Thymus (tissue), 11 donors: ENCODE measurements around the gene CHRNA9. TPM values are rescaled to one million over a fixed set of nuclear protein-coding genes. Genes with fewer than 3 reads are reported as not detected.

Experiments
- DNase-seq, 9 donors: peaks; one replicate each; pipeline ENCODE4 v3.0.0-alpha.2; 2013; ENCODE audit warnings: low spot score in 9 of 9, low read depth in 6 of 9, missing footprints in 1 of 9
- H3K27ac ChIP-seq, 2 donors: one replicate each; pipeline ENCODE4 v1.5.1; 2013; ENCODE audit warnings: control low read depth in 1 of 2, low read depth in 1 of 2, low read length in 1 of 2, mild to moderate bottlenecking in 1 of 2, moderate library complexity in 1 of 2
- H3K27me3 ChIP-seq, 2 donors: one replicate each; pipeline ENCODE4 v1.5.1; 2013; ENCODE audit warnings: low read length in 1 of 2; ENCODE audit not compliant: control insufficient read depth in 2 of 2, insufficient read depth in 1 of 2
- H3K36me3 ChIP-seq, 2 donors: one replicate each; pipeline ENCODE4 v1.5.1; 2013; ENCODE audit warnings: low read length in 1 of 2, mild to moderate bottlenecking in 1 of 2, moderate library complexity in 1 of 2; ENCODE audit not compliant: control insufficient read depth in 2 of 2, insufficient read depth in 2 of 2
- H3K4me1 ChIP-seq, 2 donors: one replicate each; pipeline ENCODE4 v1.5.1; 2013; ENCODE audit warnings: low read length in 2 of 2; ENCODE audit not compliant: control insufficient read depth in 2 of 2, insufficient read depth in 2 of 2
- H3K4me3 ChIP-seq, 2 donors: one replicate each; pipeline ENCODE4 v1.5.1; 2013; ENCODE audit warnings: low read length in 2 of 2, control low read depth in 1 of 2, mild to moderate bottlenecking in 1 of 2
- H3K9me3 ChIP-seq, 2 donors: one replicate each; pipeline ENCODE4 v1.5.1; 2013; ENCODE audit warnings: low read length in 1 of 2, mild to moderate bottlenecking in 1 of 2; ENCODE audit not compliant: control insufficient read depth in 2 of 2, insufficient read depth in 1 of 2
- WGBS: extraction: QIAGEN DNeasy Blood & Tissue Kit; methylation state at CpG from one replicate; pipeline ENCODE4 v1.1.7; 2013; 5-methylcytosine and 5-hydroxymethylcytosine counted together
- polyA plus RNA-seq: library from polyadenylated mRNA; stranded (reverse); fragments of 200-250 nt; gene quantifications from one replicate; pipeline ENCODE4 v1.2.3, GENCODE V29; 2013
- total RNA-seq: library from RNA; stranded (reverse); fragments of 120-200 nt; gene quantifications from one replicate; pipeline ENCODE4 v1.2.4, GENCODE V29; 2013
- donor health status: healthy.

The CHRNA9 gene
- total and polyA plus RNA-seq, 2 donors: 0.68 to 0.99 TPM

GRCh38 chr4:40295572-40295971, 39.6 kb upstream of the CHRNA9 start:
- no peak overlapping the region for H3K27ac ChIP-seq
- peaks cover 2 to 18% of the 10 kb centered on the region in 2 donors for H3K9me3 ChIP-seq
- H3K4me3 ChIP-seq: no peak overlapping the region
- H3K4me1 ChIP-seq: peaks cover 30 to 44% of the 10 kb centered on the region in 2 donors
- no peak for DNase-seq
- no peaks in the 10 kb centered on the region for H3K27me3 ChIP-seq
- 98% methylated on average over 4 of the region's 4 CpGs for WGBS
- H3K36me3 ChIP-seq: no peaks in the 10 kb centered on the region

- H3K27me3 ChIP-seq: no peaks in the 10 kb centered on the region
- H3K36me3 ChIP-seq: no peaks in the 10 kb centered on the region
- H3K4me3 ChIP-seq: no peak overlapping the region
- DNase-seq: no peak
- H3K9me3 ChIP-seq: peaks cover 2 to 18% of the 10 kb centered on the region in 2 donors
- peak overlapping the region; percentile 46 to 97 for H3K27ac ChIP-seq
- WGBS: 96% methylated on average over 6 of the region's 6 CpGs
- peaks cover 44 to 62% of the 10 kb centered on the region in 2 donors for H3K4me1 ChIP-seq
Measured at GRCh38 chr4:40299126-40299525, 36.0 kb upstream of the CHRNA9 start.

GRCh38 chr4:40299811-40300292, 35.3 kb upstream of the CHRNA9 start:
- Histone ChIP-seq H3K4me1 (peaks cover 50 to 70% of the 10 kb centered on the region in 2 donors), H3K4me3 (no peak overlapping the region), H3K36me3 (peaks cover 0 to 2% of the 10 kb centered on the region in 2 donors), H3K27ac (peak overlapping the region; percentile 88 to 97), H3K9me3 (peaks cover 1 to 20% of the 10 kb centered on the region in 2 donors), H3K27me3 (no peaks in the 10 kb centered on the region)
- 52% methylated on average over 3 of the region's 3 CpGs for WGBS
- DNase-seq: peak in 2 of 9 donors; percentile 54 to 75

GRCh38 chr4:40300371-40301162, 34.6 kb upstream of the CHRNA9 start:
- peaks cover 0 to 2% of the 10 kb centered on the region in 2 donors for H3K36me3 ChIP-seq
- 72% methylated on average over 9 of the region's 9 CpGs for WGBS
- H3K9me3 ChIP-seq: peaks cover 0 to 16% of the 10 kb centered on the region in 2 donors
- peak overlapping the region; percentile 97 for H3K27ac ChIP-seq
- no peak overlapping the region for H3K4me3 ChIP-seq
- peaks cover 57 to 77% of the 10 kb centered on the region in 2 donors for H3K4me1 ChIP-seq
- DNase-seq: peak in 1 of 9 donors; percentile 47
- H3K27me3 ChIP-seq: no peaks in the 10 kb centered on the region

- H3K36me3 ChIP-seq: peaks cover 0 to 2% of the 10 kb centered on the region in 2 donors
- no peaks in the 10 kb centered on the region for H3K27me3 ChIP-seq
- H3K9me3 ChIP-seq: peaks cover 0 to 16% of the 10 kb centered on the region in 2 donors
- peaks cover 63 to 87% of the 10 kb centered on the region in 2 donors for H3K4me1 ChIP-seq
- WGBS: under 1% methylated on average over 7 of the region's 7 CpGs
- H3K27ac ChIP-seq: peak overlapping the region; percentile 97
- H3K4me3 ChIP-seq: peak overlapping the region; percentile 0 to 3
- DNase-seq: peak in 8 of 9 donors; percentile 87 to 99 (median 95)
Measured at GRCh38 chr4:40301603-40302002, 33.5 kb upstream of the CHRNA9 start.

- WGBS: 97% methylated on average over 2 of the region's 2 CpGs
- Histone ChIP-seq H3K9me3 (peaks cover 0 to 10% of the 10 kb centered on the region in 2 donors), H3K27ac (peak overlapping the region; percentile 93 to 97), H3K4me1 (peaks cover 76 to 94% of the 10 kb centered on the region in 2 donors), H3K27me3 (no peaks in the 10 kb centered on the region), H3K36me3 (peaks cover 0 to 2% of the 10 kb centered on the region in 2 donors), H3K4me3 (no peak overlapping the region)
- no peak for DNase-seq
Measured at GRCh38 chr4:40303751-40304150, 31.4 kb upstream of the CHRNA9 start.

GRCh38 chr4:40305328-40306170, 29.6 kb upstream of the CHRNA9 start:
- Histone ChIP-seq H3K36me3 (peaks cover 0 to 2% of the 10 kb centered on the region in 2 donors), H3K27me3 (no peaks in the 10 kb centered on the region), H3K4me3 (no peak overlapping the region), H3K27ac (peak overlapping the region; percentile 97 to 98), H3K4me1 (peaks cover 69 to 94% of the 10 kb centered on the region in 2 donors), H3K9me3 (peaks cover 0 to 10% of the 10 kb centered on the region in 2 donors)
- 42% methylated on average over 13 of the region's 13 CpGs for WGBS
- DNase-seq: peak in 5 of 9 donors; percentile 66 to 90 (median 75)

GRCh38 chr4:40306226-40306625, 28.9 kb upstream of the CHRNA9 start:
- DNase-seq: peak in 4 of 9 donors; percentile 69 to 92 (median 74)
- no peak overlapping the region for H3K4me3 ChIP-seq
- H3K27me3 ChIP-seq: no peaks in the 10 kb centered on the region
- peaks cover 0 to 2% of the 10 kb centered on the region in 2 donors for H3K36me3 ChIP-seq
- peak overlapping the region; percentile 97 to 98 for H3K27ac ChIP-seq
- WGBS: 22% methylated on average over 3 of the region's 3 CpGs
- H3K9me3 ChIP-seq: peaks cover 0 to 10% of the 10 kb centered on the region in 2 donors
- H3K4me1 ChIP-seq: peaks cover 69 to 94% of the 10 kb centered on the region in 2 donors
